ENCODE data around the gene DDX23.
A peak's percentile ranks its signal among the peaks of the same experiment; 100 is the strongest.

DDX23 gene

GRCh38 chr12:48822139-48822538 lies 29.8 kb downstream of the DDX23 start:
- DNase-seq, result no peak

- DNase-seq, result no peak
Measured at GRCh38 chr12:48819986-48820725, 31.8 kb downstream of the DDX23 start.

GRCh38 chr12:48818831-48819590 lies 33.0 kb downstream of the DDX23 start:
- no peak for DNase-seq

DNA sequence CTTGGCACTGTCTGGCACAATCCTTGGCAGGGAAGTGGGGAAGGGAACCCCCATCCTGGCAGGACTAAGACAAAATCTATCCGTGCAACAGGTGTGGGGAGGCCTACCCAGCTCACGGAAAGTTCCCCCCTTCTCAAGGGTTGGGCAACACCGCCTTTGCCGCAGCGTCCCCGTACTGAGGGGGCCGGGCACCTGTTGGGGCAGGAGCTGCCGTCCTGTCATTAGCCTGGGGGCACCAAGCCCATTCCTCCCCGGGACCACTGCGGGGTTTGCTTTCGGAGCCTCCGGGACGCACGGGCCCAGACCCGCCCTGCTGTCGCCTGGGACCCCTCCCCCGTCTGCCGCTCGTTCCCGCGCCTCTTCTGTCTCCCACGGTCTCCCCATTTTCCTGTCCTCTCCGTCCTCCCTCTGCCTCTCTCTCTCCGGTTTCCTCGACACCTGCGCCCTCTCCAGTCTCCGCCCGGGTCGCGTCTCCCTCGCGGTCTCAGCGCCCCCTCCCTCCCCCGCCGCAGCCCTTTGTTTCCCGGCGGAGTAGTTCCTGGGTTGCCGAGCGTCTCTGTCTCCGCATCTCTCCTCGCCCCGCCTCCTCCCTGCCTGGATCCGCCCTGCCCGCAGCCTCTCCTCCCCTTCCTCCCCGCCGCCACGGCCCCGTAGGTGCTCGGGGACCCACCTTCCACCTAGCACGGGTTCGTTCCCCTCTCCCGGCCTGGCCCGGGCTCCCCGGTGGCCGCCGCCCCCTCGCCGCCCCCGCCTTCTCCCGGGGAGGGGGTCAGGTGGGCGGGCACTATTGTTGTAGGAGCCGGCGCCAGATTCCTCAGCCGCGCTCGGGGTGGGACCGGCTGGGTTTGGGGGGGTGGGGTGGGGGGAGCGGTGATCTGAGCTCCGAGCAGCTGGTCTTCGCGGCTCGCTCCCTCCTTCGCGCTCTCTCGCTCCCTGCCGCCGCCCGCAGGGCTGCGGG lies 33.8 kb downstream of the DDX23 start, which contains the start of gene CACNB3:
Gene CACNB3 (plus strand): TSS at position 624 of the 958 bp plus-strand sequence. CDS start 434 bp downstream, outside the sequence.
- DNase-seq, result peak; percentile 56

DNA sequence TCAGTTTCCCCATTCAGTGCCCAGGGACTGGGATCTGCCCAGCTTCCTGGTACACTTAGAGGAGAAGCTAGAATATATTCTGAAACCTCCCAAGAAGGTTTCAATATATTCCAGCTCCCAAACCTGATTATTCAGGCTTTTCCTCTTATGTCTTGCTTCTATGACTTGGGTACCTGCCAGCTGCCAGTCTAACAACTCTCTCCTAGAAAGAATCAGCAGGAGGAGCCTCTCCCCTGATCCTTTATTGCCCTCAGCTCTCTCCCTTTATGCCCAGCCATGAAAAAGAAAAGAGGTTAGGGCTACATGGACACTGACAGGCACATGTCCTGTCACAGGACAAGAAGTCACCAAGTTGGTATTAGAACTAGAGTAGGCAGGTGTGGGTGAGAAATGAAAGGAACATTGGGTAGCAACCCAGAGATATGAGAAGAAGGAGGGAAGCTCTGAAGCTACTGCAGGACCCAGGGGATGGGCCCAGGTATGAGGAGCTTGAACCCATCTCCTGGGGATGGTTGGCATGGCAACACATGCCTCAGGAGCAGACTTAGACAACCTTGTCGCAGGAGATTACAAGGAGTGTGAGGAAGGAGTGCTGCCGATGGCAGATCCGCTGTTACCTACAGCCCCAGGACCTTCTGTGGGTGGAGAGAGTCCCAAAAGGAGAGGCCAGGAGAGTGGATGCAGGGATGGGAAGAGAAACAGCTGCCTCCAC lies 35.7 kb downstream of the DDX23 start:
- peak; percentile 6 for DNase-seq

- DNase-seq, result peak; percentile 63
Measured at GRCh38 chr12:48815126-48816110, 36.5 kb downstream of the DDX23 start.

DNA sequence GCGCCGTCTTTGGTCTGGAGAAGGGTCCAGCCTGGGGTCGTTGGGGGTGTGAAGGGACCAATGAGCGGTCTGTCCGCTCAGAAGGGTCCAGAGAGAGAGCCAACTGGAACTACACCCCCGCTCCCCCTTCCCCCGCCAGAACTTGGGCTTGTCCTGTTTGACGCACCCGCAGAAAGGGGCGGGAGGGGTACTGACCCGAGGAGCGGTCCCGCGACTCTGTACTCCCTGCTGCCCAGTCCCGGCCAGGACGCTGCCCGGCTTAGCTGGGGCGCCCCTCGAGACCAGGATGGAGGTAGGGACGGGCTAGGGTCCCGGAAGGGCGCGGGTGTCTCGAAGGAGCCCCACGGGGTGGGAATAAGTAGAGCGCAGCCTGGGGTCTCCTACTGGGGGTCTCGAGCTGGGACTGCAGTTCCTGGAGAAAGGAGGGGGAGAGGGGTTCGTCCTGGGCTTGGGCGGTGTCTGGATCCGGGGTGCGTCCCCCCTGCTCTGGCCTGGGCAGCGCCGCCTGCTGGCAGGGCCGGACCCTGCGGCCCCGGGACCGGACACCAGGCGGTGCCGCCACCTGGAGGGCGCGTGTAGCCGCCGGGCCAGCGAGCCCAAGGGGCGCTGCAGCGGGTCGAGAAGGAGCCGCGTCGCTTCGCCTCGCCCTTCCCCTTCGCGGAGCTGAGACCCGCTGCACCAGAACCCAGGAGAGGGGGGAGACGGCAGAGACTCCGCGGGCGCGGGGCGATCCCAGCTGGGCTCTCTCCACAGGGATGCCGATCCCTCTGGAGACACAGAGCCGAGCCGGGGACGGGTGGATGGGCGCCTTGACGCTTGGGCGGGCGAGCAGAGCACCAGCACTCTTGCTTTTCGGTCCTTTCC lies 37.5 kb downstream of the DDX23 start:
- peak; percentile 6 for DNase-seq

DNA sequence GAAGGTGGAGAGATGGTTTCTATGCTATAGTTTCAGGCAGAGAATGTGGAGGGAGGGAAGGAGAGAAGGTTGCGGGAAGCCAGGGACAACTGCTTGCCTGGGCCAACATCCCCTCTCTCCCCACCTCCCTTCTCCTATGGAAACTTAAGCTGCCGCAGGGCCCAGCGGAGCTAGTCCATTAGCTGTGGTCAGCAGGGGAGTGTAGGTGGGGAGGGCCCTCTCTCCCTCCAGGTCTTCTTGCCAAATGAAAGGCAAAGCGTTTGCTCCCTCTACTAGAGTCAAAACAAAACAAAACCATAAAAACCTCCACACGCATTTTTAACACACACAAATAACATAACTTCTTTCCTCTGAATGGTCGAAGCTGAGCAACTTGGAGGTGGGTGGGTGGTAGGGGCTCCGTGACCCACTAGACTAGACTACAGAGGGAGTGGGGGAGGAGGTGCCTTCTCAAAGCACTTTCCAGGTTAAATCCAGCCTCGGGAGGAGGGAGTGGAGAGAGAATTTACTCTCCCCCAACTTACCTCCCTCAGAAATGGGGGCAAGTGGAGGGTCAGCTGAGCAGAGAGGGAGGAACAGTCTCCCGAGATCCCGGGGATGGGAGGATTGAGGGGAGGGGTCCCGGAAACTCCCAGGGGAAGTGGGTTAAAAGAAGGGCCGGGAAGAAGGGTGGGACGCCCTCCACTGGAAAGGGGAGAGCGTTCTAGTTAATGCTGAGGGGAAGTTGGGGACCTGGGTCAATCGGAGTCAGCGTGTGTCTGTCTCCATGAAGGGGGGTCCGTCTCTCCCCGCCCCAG lies 38.3 kb downstream of the DDX23 start:
- DNase-seq, result no peak

- DNase-seq, result no peak
Measured at GRCh38 chr12:48812389-48812788, 39.6 kb downstream of the DDX23 start.

GRCh38 chr12:48811437-48812090 lies 40.4 kb downstream of the DDX23 start:
- DNase-seq, result no peak

GRCh38 chr12:48810903-48811431 lies 41.0 kb downstream of the DDX23 start:
- no peak for DNase-seq

- DNase-seq, result no peak
Measured at GRCh38 chr12:48807981-48808380, 44.0 kb downstream of the DDX23 start.

DNA sequence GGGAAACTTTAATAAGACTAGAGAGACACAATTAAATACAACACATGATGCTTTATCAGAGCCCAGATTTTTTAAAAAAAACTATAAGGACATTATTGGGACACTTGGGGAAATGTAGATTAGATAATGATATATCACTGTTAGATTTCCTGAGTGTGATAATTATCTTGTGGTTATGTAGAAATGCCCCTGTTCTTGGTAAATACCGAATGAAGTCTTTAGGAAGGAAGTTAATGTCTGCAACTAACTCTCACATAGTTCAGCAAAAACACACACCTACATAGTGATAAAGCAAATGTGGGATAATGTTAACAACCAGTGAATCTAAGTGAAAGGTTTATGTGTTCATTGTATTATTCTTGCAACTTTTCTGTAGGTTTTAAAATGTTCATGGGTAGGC lies 48.3 kb downstream of the DDX23 start:
- DNase-seq, result no peak

DNA sequence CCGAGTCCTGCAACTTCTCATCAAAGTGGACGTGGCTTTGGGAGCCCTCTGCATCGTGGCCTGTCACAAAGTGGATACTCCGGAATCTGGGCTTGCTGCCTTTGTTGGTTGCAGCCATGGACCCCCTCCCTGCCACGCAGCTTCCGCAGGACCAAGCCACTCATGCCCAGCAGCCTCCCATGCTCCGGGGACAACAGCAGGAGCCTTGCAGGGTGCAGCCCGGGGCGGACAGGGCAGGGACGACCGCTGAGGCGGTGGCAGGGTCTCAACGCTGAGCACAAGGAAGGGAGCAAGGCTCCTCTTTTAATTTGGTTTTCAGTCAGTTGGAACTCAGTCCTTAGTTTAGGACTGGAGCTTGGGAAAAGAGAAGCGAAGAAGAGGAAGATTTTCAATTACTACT lies 51.0 kb downstream of the DDX23 start:
- DNase-seq, result no peak

DNA sequence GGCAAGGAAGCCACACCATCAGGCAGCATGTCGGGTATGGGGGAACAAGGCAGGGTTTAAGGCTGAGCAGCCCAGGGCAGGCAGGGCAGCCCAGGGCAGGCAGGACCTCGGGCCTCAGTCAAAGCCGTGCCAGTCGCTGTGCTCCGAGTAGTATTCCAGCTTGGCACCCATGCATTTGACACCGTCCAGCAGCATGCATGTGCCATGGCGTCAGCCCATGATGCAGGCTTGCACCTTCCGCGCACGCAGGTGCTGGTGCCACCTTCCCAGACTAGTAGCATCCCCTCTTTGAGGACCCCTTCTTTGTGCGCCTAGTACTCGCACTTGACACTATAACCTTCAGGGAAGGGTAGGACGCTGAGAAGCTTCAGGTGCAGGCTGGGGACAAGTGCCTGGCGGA lies 51.5 kb downstream of the DDX23 start:
- DNase-seq, result no peak

- no peak for DNase-seq
Measured at GRCh38 chr12:48796976-48797375, 55.0 kb downstream of the DDX23 start.

DNA sequence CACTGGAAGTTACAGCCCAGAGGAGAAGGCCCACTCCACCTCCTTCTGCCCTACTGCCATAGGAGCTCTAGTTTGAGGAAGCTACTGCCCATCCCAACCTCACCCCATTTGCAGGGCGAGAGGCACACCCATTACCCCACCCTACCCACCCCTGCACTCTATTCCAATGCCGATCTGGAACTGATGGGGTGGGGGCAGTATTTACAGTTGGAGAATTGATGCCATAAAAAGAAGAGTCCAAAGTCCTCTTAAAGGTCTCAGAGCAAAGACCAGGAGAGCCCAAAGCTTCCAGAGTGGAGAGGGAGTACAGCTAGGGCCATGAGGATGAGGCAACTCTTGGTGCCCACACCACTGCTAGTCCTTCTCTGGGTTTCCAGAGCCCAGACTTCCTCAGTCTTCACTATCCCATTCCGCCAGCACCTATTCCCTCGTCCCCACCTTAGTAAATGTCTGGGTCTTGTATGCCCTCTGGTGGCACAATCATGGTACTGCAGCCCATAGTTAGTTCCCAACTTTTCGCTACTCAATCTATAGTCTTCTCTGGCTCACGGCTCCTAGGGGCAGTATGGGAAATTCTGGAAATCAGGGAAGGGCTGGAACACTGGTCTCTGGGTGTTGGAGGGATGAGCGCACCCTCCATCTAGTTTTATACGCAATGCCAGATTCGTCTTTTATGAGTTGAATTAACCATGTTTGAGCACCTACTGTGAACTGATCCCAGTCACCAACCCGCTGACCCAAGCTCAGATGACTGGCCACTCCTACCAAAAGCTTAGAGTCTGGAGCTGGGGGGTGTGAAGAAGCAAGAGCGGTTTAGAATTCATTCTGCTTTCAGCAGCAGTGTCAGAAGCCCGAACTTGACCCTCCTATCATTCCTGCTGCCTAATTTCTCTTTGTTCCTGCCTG lies 56.2 kb downstream of the DDX23 start:
- DNase-seq, result peak; percentile 47
